Measurements from ENCODE around the gene RBM17. TPM values are rescaled to one million over a fixed set of nuclear protein-coding genes. Genes with fewer than 3 reads are reported as not detected.
"Not testable (repeated sequence)": the region's sequence is repeated elsewhere in the genome, so short reads cannot be mapped to it uniquely, and the experiment has no call there.

Gene RBM17
- total and polyA plus RNA-seq, 2 experiments from 2014 or later, result 86.2 to 125 TPM

DNA sequence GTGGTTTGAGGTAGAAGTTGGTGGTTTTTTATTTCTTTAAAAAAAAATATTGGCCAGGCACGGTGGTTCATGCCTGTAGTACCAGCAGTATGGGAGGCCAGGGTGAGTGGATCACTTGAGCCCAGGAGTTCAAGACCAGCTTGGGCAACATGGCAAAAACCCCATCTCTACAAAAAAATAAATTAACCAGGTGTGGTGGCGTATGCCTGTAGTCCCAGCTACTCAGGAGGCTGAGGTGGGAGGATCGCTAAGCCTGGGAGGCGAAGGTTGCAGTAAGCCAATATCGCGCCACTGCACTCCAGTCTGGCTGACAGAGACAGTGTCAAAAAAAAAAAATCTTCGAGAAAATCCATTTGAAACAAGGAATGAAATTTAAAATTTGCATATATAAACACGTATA is 27.8 kb upstream of the RBM17 start:
- no peaks in the 10 kb centered on the region for H3K27me3 ChIP-seq
- H3K4me3 ChIP-seq, result no peak overlapping the region
- H3K27ac ChIP-seq, result no peak overlapping the region
- H3K9me3 ChIP-seq (ENCODE audit: low read depth), result no peaks in the 10 kb centered on the region
- no peaks in the 10 kb centered on the region for H3K36me3 ChIP-seq
- no peaks in the 10 kb centered on the region for H3K4me1 ChIP-seq (ENCODE audit: low read depth)
- no peak for DNase-seq (ENCODE audit: low read depth in 1 of 2, low spot score in 1 of 2)
- no peak for TF ChIP-seq CTCF (IDR thresholded peaks at IDR 0.05; ENCODE audit: low read depth, low read length)

- Histone ChIP-seq H3K27ac (no peak within 1 kb of the TSS), H3K36me3 (no peaks in the 10 kb centered on the region), H3K4me1 (ENCODE audit: low read depth) (no peaks in the 10 kb centered on the region), H3K27me3 (no peaks in the 10 kb centered on the region), H3K4me3 (no peak within 1 kb of the TSS), H3K9me3 (ENCODE audit: low read depth) (no peaks in the 10 kb centered on the region)
- TF ChIP-seq CTCF (IDR thresholded peaks at IDR 0.05; ENCODE audit: low read depth, low read length), result no peak
- no peak for DNase-seq (ENCODE audit: low read depth in 1 of 2, low spot score in 1 of 2)
Measured at GRCh38 chr10:6062101-6062771, 26.6 kb upstream of the RBM17 start, which contains the start of gene IL2RA. TSS of gene IL2RA (minus strand) at chr10:6062367. CDS start at chr10:6062151, 216 bp downstream.

DNA sequence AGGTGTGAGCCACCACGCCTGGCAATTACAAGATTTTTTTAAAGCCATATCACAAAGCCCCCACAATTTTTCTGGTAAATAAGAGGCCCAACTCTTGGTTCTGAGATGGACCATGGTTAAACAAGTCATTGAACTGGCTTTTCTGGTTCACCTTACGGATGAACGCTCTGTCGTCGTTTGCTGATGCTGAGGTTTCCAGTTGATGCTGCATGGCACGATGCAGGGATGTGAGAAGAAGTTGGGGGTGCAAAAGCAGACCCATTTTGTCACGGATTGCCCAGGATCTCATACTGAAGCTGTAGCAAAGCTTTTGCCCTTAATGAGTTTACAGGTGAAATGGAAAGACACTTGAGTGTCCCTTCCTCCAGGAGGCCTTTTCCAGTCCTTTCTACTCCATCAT is 24.7 kb upstream of the RBM17 start:
- no peak overlapping the region for H3K4me3 ChIP-seq
- H3K4me1 ChIP-seq (ENCODE audit: low read depth), result no peaks in the 10 kb centered on the region
- DNase-seq (ENCODE audit: low read depth in 1 of 2, low spot score in 1 of 2), result no peak
- no peaks in the 10 kb centered on the region for H3K27me3 ChIP-seq
- no peaks in the 10 kb centered on the region for H3K36me3 ChIP-seq
- H3K9me3 ChIP-seq (ENCODE audit: low read depth), result no peaks in the 10 kb centered on the region
- TF ChIP-seq CTCF (IDR thresholded peaks at IDR 0.05; ENCODE audit: low read depth, low read length), result no peak
- no peak overlapping the region for H3K27ac ChIP-seq

GRCh38 chr10:6064726-6065125 is 24.1 kb upstream of the RBM17 start:
- not testable (repeated sequence) for H3K4me3 ChIP-seq; H3K27me3 ChIP-seq; DNase-seq (ENCODE audit: low read depth in 1 of 2, low spot score in 1 of 2); H3K27ac ChIP-seq; H3K36me3 ChIP-seq; H3K9me3 ChIP-seq (ENCODE audit: low read depth); H3K4me1 ChIP-seq (ENCODE audit: low read depth)

GRCh38 chr10:6065406-6065805 is 23.4 kb upstream of the RBM17 start:
- H3K4me1 ChIP-seq (ENCODE audit: low read depth), result no peaks in the 10 kb centered on the region
- H3K36me3 ChIP-seq, result no peaks in the 10 kb centered on the region
- no peak overlapping the region for H3K27ac ChIP-seq
- DNase-seq (ENCODE audit: low read depth in 1 of 2, low spot score in 1 of 2), result peak in 1 of 2 donors; percentile 52
- no peak overlapping the region for H3K4me3 ChIP-seq
- TF ChIP-seq CTCF (IDR thresholded peaks at IDR 0.05; ENCODE audit: low read depth, low read length), result no peak
- H3K9me3 ChIP-seq (ENCODE audit: low read depth), result no peaks in the 10 kb centered on the region
- H3K27me3 ChIP-seq, result no peaks in the 10 kb centered on the region

DNA sequence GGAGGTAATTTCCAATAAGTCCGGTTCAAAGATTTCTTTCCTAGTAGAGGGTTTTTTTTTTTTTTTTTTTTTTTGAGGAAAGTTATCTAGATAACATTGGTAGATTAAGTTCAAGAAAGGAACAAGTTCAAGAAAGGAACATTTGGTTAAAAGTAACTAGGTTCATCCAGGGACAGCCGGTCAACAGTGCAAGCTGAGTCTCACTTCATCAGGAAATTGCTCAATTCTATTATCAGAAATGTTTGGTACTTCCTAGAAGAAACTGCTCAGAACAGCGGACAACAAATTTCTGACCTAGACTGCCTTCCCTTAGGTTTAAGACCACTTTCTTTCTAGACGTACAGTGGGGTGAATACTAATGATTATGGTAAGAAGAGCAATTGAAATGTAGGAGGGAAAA is 23.0 kb upstream of the RBM17 start:
- no peak for TF ChIP-seq CTCF (IDR thresholded peaks at IDR 0.05; ENCODE audit: low read depth, low read length)
- Histone ChIP-seq H3K9me3 (ENCODE audit: low read depth) (no peaks in the 10 kb centered on the region), H3K4me1 (ENCODE audit: low read depth) (no peaks in the 10 kb centered on the region), H3K4me3 (no peak overlapping the region), H3K36me3 (no peaks in the 10 kb centered on the region), H3K27ac (no peak overlapping the region), H3K27me3 (no peaks in the 10 kb centered on the region)
- DNase-seq (ENCODE audit: low read depth in 1 of 2, low spot score in 1 of 2), result peak in 1 of 2 donors; percentile 85

Measured in cardiac muscle cell (in vitro differentiated cells and primary cell).